GM12872 (cell line): ENCODE results near the gene PCCB.

ENCODE experiments used
- TF ChIP-seq, protein P1 (sequence below): IDR thresholded peaks from 3 replicates; pipeline ENCODE4 v1.5.1; 2011; ENCODE audit warnings: low read depth, mild to moderate bottlenecking, low read length, moderate library complexity; ENCODE audit not compliant: insufficient read depth

The PCCB gene

DNA sequence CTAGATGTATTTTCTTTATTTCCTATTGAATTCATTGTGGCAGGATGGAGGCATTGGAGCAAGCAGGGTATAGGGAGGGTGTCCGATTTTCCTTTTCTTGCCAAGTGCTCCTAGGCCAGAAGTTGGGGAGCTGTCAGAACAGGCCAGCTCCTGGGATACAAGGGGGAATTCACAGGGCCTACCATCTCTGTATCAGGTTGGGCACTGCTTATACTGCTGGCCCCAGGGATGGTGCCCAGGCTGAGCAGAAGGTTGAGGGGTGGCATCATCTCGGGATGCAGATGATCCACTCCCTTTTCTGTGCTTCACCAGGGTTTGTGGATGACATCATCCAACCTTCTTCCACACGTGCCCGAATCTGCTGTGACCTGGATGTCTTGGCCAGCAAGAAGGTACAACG is 79.5 kb downstream of the PCCB start:
- TF ChIP-seq, protein P1, sequence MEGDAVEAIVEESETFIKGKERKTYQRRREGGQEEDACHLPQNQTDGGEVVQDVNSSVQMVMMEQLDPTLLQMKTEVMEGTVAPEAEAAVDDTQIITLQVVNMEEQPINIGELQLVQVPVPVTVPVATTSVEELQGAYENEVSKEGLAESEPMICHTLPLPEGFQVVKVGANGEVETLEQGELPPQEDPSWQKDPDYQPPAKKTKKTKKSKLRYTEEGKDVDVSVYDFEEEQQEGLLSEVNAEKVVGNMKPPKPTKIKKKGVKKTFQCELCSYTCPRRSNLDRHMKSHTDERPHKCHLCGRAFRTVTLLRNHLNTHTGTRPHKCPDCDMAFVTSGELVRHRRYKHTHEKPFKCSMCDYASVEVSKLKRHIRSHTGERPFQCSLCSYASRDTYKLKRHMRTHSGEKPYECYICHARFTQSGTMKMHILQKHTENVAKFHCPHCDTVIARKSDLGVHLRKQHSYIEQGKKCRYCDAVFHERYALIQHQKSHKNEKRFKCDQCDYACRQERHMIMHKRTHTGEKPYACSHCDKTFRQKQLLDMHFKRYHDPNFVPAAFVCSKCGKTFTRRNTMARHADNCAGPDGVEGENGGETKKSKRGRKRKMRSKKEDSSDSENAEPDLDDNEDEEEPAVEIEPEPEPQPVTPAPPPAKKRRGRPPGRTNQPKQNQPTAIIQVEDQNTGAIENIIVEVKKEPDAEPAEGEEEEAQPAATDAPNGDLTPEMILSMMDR: no peak

DNA sequence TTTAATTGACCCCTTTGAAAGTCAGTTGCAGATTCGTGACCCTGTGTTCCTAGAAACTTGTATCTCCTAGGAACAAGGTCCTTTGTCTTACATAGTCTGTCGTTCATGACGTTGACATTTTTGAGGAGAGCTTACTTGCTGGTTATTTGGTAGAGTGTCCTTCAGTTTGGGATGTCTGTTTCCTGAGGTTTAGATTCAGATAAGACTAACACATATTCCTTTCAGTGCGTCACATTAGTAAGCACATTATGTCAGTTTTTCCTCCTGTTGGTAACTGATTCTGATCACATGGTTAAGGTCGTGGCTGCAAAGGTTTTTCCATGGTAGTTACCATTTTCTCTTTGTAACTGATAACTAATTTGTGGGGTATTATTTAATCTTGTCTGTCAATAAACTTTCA is 80.8 kb downstream of the PCCB start:
- TF ChIP-seq, protein P1: no peak

DNA sequence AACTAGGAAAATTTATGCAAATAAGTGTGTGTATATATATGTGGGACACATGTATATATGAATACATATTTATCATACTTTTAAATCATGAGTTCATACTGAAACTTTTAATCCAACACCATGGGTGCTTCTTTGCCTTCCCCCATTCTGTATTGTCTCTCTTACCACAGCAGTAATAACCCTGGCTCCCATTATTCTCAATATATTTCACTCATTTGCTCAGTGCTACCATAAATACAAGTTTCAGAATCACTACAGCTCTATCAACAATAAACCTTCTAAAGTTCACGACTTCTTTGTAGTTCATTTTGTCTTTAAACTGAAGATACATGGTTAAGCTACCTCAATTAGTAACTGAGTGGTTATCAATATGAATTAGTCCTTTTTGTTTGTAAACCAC is 82.2 kb downstream of the PCCB start:
- TF ChIP-seq, protein P1: no peak

DNA sequence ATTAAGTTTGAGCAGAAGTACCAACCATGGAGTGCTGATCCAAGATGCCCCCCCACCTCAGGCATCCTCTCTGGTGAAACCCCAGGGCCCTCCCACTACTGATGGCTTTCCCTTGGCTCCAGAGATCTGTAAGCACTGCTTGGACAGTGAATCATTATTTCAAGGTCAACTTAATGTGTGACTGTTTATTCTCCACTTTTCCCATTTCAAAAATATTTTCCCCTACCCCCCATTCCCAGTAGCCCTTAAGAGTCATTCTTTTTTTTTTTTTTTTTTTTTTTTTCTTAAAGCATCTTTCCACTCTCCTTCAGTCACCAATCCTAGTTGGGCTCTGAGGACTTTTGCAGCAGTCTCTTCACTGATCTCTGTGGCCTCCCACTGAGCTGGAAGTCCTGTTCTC is 82.6 kb downstream of the PCCB start:
- TF ChIP-seq, protein P1: no peak

DNA sequence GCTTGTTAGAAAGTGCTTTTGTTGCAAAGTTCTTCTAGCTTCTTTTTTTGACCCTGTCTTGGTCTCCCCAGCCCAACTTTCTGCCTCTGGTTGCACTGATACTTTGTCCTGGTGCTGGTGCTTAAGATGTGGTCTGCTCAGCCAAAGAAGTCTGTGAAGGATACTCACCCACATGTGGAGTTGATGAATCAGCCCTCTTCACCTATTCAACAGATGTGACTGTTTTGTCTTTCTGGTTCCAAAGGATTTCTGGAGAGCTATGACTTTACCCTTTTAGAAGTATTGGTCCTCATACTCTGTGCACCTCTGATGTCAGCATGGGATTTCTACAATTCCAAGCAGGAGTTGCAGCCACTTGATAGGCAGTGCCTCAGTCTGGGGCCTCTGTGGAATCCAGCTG is 84.1 kb downstream of the PCCB start:
- TF ChIP-seq, protein P1: no peak

DNA sequence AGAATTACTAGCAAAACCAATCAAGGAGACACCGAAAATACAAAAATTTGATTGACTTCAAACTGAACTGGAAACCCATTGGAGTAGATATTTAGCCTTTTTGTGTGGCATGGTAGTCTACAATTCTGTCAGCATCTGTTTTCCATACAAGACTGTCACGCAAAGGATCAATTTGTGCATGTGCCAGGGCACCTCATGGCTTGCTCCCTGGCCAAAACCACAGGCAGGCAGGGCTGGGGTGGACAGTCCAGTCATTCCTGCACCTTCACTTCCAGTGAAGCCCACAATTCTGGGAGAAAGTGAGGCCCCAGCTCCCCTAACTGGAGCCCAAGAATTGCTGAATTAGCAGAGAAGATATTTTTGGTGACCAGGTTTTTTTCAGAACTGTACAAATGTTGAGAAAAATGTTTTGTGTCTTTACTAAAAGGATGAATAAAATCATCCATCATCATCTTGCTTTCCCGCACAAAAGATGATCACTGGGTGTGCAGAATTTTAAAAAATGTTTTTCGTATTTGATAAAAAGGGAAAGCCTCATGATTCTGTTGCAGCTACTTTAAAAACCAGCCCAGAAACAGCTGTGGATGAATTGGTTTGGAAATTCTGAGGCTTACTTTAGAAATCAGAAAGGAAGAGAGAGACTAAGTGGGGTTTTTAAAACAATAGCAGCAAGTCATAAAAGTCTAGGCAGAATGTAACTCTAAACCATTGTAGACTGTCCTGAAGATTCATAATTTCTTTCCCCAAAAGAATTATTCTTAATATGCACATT is 86.4 kb downstream of the PCCB start:
- TF ChIP-seq, protein P1: no peak

DNA sequence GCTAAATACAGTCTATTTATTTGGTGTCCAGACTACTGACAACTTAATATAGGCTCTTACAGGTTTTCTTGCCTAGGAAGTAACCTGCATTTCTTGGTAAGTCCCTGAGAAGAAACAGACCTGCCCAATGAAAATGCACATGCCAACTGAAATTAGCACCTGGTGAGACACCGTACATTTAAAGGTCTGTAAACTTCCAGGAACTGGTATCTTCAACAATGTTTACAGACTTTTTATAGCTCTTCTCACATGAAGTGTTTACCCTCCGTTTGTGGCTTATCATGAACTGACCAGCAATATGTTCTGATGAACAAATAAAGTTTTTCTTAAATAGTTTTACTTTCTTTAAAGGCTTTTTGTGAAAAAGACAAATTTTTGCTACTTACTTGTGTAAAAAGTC is 93.3 kb downstream of the PCCB start:
- TF ChIP-seq, protein P1: no peak
